NCI-H2107 treated with DMSO at 0.1 percent for 48 hours (cell line): ENCODE results near the gene RERE.
"Not testable (repeated sequence)": the region's sequence is repeated elsewhere in the genome, so short reads cannot be mapped to it uniquely, and the experiment has no call there.

ENCODE experiments used
- DNase-seq: peaks from one replicate; lab custom pipeline; 2025; ENCODE audit not compliant: unreplicated experiment; lab: John Stamatoyannopoulos, UW

RERE gene

DNA sequence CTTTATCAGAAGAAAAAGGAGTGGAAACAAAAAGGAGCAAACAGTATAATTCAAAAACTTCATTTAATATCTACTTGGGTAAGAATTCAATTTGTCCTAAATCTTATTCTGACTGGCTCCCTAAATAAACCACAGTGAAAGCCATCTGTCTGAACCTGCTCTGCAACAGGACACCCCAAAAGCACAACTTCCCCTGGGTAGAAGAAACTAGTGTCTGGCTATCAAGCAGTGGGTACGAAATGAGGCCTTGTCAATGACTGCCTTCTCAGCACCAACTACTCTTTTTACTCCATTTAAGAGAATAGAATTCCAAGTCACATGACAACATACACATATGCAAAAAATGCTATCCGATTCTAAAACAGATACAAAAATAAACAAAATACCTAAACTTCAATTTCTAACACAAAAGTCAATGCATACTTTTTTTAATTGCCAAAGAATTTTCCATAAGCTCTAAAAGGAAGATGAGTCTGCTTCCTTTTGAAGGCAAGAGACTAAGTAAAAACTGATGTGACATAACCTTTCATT, 292.7 kb downstream of the RERE start:
- DNase-seq: no peak

DNA sequence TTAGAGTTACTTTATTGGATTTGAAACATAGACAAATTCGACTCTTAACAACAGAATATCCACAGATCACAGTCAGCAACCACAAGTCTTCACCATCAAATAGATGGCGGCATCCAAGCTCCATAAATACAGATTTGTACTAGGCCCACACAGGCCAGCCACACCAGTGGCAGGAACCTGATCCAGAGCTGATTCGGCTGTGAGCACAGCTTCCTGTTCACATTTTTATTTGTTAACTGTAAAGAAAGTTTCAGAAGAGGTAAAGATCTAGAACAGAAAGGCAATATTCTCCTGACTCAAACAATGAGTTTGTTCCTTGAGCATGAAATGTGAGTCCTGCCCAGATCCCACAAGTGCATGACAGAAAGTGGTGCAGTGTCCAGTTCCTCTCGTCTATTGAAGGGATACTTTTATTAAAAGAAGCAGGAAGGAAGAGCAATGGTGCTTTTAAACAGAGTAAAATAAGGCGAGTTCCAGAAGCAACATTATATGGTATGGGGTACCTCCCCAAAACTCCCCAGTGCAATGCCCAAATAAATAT, 293.7 kb downstream of the RERE start:
- no peak for DNase-seq

DNA sequence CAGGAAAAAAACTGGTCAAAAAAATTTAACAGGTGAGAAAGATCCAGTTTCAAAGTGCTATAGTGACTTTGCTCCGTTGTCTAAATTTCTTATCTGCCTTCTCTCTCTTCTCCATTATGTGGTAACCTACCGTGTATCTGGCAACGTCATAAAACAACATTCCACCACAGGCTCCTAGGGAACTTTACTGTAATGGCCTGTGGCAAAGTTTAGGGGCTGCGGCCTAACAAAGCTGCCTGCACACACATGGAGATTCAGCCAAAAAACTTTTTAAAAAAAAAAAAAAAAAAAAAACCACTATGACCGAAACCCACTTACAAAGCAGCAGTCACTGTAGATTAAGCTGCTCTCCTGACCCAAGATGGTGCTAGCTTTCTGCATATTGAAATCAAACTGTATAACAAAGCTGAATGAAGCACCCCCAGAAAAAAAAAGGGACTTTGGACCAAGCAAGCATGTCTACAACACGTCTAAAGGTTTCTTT, 296.9 kb downstream of the RERE start:
- DNase-seq: no peak

DNA sequence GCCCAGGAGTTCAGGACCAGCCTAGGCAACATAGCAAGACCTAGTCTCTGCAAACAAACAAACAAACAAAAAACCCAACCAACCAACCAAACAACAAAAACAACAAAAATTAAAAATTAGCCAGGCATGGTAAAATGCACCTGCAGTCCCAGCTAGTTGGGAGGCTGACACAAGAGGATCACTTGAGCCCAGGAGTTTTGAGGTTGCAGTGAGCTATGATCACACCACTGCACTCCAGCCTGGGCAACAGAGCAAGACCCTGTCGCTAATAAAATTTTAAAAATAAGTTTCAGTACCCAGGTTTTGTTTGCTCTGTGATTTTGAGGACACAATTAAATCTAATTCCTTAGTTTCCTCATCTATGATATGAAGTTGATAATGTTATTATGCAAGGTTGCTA, 298.3 kb downstream of the RERE start:
- DNase-seq: no peak

DNA sequence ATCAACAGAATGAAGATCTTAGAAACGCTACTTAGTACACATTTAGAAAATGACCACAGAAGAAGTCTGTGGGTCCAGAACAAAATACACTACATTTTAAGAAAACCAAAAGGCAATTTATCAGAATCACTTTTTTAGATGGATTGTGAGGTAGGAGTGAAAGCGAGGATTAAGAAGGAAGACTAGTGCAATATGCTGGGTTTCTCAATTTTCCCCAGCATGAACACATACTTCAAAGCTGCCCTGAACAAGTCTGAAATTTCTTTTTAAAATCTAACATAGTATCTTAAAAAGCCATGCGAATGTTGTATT, 299.0 kb downstream of the RERE start:
- no peak for DNase-seq

DNA sequence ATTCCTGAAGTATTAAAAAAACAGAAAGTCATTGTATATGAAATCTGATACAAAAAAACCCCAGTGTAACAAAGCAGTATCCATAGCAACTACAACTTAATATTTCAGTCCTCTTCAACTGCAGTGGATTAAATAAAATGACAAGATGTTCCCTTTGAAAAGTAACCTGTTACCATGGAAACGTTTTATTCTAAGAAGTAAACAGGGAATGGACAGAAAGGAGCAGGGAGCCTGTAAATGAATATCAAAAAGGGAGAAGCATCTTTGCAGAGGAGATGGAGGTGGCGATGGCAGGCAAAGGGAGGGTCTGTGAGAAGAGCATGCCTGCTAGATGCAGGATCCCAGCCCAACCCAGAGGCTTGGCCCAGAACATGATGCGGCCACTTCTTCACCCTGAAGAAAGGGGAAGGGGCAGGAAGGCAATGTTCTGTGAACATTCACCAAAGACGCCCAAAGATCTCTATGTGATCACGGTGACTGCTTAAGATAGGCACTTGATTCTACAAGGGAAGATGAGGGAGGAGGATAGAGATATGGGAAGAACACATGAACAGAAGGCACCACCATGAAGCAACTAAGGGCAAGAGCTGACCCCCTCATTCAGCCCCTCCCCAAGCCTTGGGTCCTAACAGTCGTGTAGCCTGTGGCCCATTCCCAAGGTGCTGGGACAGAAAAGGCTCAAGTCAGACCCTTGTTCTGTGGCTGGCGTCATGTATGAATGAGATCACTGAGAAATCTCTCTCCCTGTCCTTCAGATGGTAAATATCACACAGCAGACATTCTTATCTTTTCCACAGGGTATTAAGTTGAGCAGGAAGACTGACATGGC, 299.6 kb downstream of the RERE start:
- DNase-seq: no peak

DNA sequence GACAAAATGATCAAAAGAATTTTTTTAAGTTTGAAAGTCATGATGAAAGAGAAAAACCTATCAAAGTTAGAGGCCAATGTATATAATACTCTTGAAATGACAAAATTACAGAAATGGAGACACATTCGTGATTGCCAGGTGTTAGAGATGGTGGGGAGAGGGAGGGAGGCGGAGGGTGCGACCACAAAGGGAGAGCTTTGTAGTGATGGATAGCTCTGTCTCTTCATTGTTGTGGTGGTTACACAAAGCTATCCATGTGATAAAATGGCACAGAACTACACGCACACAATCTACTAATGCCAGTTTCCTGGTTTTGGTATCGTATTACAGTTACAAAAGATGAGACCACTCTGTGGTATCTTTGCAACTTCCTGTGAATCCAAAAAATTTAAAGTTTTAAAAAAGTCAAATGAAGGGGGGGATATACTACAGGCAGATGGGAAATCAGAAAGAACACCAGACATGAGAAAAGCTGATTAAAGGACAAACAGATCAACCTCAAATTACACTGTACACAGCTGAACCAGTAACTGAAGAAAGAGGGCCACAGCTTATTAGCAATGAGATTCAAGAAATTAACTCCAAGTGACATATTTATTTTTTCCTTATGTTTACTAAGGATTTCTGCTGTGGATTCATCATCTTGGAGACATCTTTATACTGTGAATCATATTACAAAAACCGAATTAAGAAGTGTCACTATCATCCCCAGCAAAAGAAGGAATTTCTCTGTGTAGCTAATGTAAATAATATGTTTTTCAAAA, 300.5 kb downstream of the RERE start:
- no peak for DNase-seq

DNA sequence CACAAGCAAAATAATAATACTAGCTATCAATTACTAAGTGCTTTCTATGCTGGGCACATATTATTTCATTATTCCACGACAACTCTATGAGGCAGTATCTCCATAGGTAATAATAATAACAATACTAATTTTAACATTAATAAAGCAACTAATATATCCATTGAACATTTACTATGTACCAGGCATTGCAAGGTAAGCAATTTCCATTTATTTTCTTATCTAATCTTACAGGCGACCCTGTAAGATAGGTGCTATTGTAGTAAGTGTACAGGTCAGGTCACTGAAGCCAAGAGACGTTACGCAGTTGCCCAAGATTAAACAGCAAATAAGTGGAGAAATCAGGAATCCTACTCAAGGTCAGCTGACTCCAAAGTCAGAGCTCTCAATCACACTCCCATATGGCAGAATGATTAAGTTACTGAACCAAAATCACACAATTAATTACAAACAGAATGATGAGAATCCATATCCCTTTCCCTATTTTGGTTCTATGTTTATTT, 301.1 kb downstream of the RERE start:
- no peak for DNase-seq

DNA sequence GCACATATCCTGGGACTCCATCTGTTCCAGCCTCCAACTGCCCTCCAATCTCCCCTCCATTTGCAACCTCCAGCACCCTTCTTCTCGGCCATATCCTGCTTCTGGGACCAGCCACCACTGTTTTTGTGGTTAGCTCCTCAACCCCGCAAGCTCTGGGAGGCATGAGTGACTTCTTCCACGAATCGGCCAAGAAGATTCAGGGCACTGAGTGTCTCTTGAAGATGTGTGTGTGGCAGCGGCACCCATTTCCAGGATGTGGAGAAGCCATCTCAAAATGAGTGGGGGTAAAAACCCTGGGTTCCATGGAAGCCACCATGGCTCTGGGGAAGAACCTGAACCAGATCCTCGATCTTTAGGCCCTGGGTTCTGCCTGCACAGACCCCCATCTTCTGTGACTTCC, 304.9 kb downstream of the RERE start:
- DNase-seq: no peak

DNA sequence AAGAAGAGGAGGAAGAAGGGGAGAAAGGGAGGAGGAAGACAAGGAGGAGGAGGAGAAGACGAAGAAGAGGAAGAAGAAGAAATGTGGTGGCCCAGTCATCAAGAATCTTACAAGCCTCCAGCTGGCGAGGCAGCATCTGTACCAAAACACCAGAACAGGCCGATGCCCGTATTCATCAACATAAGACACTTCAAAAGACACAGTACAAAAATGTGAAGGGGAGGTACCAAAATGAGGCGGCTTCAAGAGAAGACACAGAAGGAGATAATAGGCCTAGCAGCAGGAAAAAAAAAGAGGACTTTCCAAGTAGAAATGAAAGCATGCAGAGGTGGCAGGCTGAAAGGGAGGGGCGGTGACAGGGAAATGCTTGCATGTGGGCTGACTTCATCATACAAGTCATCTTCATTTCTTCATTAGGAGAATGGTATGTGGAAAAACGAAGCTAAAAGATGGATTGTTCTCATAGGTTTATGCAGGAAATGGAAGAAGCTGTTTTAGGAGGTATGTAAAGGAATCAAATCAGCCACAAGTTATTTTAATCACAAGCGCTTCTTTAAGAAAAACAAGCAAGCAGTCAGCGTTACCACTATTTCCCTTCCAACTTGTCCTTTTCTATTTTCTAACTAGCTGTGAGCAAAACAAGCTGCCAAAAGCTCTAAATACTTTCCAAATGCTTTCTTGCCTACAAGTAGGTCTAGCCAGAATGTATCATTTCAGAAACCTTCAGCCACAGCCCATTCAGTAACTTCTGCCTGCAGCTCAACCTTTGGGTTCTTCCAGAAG, 307.2 kb downstream of the RERE start:
- no peak for DNase-seq

DNA sequence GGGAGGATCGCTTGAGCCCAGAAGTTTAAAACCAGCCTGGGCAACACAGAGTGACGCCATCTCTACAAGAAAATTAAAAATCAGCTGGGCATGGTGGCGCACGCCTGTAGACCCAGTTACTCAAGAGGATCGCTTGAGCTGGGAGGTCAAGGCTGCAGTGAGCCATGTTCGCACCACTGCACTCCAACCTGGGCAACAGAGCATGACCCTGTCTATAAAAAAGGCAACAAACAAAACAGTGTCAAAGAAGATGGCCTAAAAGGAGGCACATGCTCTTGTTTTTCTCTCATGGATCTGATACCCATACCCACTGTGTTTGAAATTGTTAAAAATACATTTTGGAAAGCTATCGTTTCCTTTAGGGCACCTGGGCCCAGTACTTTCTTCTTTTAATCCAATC, 307.9 kb downstream of the RERE start:
- no peak for DNase-seq

DNA sequence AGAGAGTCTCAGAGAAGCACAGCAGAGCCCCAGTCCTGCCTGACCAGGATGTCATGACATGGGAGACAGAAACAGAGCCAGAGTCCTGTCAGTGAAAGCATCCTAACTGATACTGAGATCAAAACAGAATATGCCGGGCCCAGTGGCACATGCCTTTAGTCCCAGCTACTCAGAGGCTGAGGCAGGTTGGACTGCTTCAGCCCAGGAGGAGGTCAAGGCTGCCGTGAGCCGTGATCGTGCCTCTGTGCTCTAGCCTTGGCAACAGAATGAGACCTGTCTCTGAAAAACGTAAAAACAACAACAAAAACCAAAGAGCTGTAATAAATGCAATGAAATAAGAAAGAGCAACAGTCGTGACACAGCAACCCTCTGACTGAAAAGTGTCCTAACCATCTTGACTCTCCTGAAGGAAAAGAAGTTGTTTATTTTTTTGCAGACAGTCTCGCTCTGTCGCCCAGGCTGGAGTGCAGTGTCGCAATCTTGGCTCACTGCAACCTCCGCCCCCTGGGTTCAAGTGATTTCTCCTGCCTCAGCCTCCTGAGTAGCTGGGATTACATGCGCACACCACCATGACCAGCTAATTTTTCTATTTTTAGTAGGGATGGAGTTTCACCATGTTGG, 310.3 kb downstream of the RERE start:
- no peak for DNase-seq

DNA sequence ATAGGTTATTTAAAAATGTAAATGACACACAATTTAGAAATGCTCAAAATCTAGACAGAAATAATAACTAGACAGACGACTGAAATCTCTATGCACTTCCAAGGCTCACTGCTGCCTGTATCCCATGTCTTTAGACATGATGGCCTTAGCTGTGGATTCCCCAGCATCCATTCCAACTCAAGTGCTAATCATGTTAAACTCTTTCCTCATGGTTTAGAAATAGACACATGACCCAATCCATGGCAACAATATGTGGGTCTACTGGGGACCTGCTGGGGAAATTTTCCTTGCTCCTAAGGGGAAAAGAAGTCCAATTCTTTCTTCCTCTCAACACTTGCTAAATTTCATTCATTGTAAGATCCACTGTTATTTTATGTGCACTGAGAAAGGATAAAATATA, 311.0 kb downstream of the RERE start:
- DNase-seq: no peak

DNA sequence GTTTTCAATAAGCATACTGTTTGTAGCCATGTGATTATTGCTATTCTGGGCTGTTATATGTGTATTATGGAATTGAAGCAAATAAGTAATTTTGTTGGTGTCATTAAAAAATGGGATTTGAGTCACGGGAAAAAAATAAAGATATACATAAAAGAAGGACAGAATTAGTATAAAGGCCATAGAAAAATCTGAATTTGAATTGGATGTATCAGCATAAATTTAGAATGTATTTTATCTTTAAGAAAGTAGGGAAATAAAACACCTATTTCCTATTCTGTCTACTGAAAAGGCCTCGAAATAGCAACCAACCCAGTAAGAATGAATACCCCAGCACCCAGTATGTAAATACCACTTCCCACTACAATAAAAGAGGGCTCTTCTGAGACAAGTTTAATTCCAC, 313.6 kb downstream of the RERE start:
- no peak for DNase-seq

DNA sequence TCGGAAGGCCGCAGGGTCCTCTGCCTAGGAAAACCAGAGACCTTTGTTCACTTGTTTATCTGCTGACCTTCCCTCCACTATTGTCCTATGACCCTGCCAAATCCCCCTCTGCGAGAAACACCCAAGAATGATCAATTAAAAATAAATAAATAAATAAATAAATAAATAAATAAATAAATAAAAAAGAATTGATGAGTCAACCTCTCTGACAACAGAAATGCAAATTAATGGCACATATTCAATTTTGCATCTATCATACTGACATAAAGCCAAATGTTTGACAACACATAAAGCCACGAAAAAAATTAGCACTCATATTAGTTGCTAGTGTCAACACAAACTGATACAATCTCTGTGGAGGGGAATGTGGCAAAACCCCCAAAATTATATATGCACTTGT, 314.5 kb downstream of the RERE start:
- not testable (repeated sequence) for DNase-seq

DNA sequence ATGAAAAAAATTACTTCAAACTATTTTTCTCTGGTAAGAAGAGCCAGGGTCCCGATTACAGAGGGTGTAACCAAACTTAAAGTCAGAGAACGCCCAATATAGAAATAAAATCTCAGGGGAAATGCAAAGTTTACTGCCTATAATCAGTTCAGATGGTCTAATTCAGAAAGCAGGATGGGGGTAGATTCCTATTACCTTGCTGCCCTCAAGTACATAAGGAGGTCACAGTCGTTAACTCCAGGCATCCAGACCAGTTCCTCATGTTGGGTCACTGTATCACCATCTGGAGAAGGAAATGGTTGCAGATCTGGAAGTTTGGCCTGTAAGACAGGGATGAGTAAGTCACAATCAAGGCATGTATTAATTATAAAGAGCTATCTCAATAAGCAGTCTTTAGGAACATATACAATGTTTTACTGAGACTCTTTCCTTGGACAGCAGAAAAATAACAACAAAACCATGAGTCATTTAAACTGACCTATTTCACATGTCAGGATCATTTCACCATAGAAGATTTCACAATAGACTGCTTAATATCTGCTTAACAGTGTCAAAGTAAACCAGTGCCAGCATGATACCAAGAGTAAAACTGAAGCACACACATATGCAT, 320.1 kb downstream of the RERE start:
- DNase-seq: no peak

DNA sequence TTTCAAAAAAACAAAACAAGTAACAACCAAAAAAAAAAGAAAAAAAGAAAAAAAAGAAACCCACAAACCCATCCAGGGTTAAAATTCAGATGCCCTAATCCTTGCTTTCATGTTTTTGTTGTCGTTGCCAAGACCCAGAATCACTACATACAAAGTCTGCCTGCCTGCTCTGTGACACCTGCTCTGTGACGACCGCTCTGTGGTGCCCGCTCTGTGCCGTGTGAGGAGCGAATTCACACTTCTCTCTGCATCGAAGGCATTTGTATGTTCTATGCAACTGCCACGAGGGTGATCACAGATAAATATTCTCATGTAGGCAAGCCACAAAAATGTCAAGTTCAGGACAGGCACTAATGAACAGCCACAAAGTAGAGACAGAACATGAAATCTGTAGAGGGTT, 321.0 kb downstream of the RERE start:
- no peak for DNase-seq

DNA sequence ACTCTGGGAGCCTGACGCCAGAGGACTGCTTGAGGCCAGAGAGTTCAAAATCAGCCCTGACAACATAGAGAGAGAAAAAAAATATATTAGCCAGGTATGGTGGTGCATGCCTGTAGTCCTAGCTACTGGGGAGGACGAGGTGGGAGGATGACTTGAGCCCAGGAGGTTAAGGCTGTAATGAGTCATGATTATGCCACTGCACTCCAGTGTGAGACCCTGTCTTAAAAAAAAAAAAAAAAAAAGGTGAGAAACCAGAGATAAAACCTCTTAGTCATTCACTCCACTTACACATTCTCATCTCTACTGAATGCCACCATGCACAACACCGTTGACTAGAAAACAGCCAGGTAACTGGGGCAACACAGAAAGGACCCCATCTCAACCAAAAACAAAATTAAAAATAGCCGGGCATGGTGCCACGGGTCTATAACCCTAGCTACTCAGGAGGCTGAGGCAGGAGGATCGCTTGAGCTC, 321.5 kb downstream of the RERE start:
- no peak for DNase-seq

DNA sequence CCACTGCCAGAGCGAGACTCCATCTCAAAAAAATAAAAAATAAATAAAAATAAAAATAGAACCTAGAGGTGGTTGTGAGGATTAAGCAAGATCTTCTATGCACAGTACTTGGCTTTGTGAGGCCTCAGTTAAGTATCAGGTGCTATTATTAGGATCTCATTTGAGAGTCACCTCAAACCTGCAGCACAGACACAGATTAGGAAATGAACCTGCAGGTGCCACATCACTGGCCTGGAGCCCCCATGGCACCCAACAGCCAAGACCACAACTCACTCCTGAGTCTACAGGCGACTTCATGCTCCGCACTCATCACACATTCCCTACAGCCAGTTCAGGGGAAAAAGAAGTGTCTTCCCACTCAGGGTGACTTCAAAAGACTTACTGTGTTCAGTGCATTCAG, 322.8 kb downstream of the RERE start:
- no peak for DNase-seq

DNA sequence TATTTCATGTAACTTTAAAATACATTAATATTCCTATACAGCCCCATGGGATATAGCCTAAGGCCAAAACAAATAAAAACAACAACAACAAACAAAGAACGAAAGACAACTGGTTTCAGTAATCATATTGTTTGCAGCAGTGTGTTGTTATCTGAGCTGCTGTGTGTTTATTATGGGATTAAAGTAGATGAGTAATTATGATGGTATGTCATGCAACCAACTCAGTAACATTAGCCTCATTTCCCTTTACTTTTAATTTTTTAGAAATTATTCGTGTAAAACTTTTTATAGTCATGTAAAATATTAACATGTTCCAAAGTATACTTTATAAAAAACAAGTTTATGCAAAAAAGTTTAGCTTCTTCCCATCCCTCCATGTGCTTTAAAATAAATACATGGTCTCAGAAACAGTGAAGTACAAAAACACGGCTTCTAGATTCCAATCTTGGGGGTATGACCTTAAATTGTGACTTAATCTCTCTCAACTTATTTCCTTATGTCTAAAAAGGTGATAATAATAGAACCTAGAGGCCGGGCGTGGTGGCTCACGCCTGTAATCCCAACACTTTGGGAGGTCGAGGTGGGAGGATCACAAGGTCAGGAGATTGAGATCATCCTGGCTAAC, 323.4 kb downstream of the RERE start:
- DNase-seq: no peak
